Glutamatergic neuron (in vitro differentiated cells): ENCODE data around the gene PAQR7. TPM values are rescaled to one million over a fixed set of nuclear protein-coding genes. Genes with fewer than 3 reads are reported as not detected.

Experiments
- DNase-seq: peaks from one replicate; pipeline ENCODE4 v3.0.0; 2022
- H3K27ac Mint-ChIP-seq: one replicate; pipeline ENCODE4 v1.8.0; 2020; ENCODE audit warnings: mild to moderate bottlenecking, mixed read lengths, inconsistent platforms; ENCODE audit not compliant: unreplicated experiment
- H3K27me3 Mint-ChIP-seq: one replicate; pipeline ENCODE4 v1.8.0; 2020; ENCODE audit warnings: mild to moderate bottlenecking, moderate library complexity, mixed read lengths, inconsistent platforms; ENCODE audit not compliant: unreplicated experiment
- H3K36me3 Mint-ChIP-seq: one replicate; pipeline ENCODE4 v1.8.0; 2020; ENCODE audit warnings: mild to moderate bottlenecking, mixed read lengths, inconsistent platforms; ENCODE audit not compliant: unreplicated experiment
- H3K4me1 Mint-ChIP-seq: one replicate; pipeline ENCODE4 v1.8.0; 2020; ENCODE audit warnings: mild to moderate bottlenecking, low read depth, mixed read lengths, inconsistent platforms; ENCODE audit not compliant: unreplicated experiment
- H3K4me3 Mint-ChIP-seq: one replicate; pipeline ENCODE4 v1.8.0; 2020; ENCODE audit warnings: mild to moderate bottlenecking, mixed read lengths, inconsistent platforms; ENCODE audit not compliant: unreplicated experiment
- H3K9me3 Mint-ChIP-seq: one replicate; pipeline ENCODE4 v1.8.0; 2020; ENCODE audit warnings: mild to moderate bottlenecking, moderate library complexity, mixed read lengths, inconsistent platforms; ENCODE audit not compliant: unreplicated experiment
- total RNA-seq: library from RNA; stranded (reverse); fragmentation: NEBNext Ultra II Directional; extraction: Animal tissue kit (Norgen Biotek cat#: 25700); gene quantifications from one replicate; pipeline ENCODE4 v1.2.1, GENCODE V29; 2021; ENCODE audit not compliant: unreplicated experiment
- TF ChIP-seq, protein P1 (sequence below): fragments of 200-600 bp; sonication (generic); IDR thresholded peaks from one replicate; pipeline ENCODE4 v1.5.0; 2021; ENCODE audit not compliant: partially characterized antibody, unreplicated experiment

PAQR7 gene
- total RNA-seq, 1 donor from 2014 or later = 6.4 TPM

DNA sequence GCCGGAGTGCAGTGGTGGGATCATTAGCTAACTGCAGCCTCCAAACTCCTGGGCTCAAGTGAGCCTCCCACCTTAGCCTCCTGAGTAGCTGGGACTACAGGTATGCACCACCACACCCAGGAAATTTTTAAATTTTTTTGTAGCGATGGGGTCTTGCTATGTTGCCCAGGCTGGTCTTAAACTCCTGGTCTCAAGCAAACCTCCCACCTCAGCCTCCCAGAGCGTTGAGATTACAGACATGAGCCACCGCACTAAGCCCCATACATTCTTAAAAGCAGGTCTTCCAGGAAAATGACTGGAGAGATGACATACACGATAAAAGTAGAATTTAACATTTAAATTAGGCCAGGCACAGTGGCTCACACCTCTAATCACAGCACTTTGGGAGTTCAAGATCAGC, 42.4 kb downstream of the PAQR7 start:
- Mint-ChIP-seq H3K27me3 (no peaks in the 10 kb centered on the region), H3K9me3 (peaks cover 2% of the 10 kb centered on the region), H3K4me1 (no peaks in the 10 kb centered on the region), H3K4me3 (no peak overlapping the region), H3K36me3 (no peaks in the 10 kb centered on the region), H3K27ac (no peak overlapping the region)
- TF ChIP-seq, protein P1, sequence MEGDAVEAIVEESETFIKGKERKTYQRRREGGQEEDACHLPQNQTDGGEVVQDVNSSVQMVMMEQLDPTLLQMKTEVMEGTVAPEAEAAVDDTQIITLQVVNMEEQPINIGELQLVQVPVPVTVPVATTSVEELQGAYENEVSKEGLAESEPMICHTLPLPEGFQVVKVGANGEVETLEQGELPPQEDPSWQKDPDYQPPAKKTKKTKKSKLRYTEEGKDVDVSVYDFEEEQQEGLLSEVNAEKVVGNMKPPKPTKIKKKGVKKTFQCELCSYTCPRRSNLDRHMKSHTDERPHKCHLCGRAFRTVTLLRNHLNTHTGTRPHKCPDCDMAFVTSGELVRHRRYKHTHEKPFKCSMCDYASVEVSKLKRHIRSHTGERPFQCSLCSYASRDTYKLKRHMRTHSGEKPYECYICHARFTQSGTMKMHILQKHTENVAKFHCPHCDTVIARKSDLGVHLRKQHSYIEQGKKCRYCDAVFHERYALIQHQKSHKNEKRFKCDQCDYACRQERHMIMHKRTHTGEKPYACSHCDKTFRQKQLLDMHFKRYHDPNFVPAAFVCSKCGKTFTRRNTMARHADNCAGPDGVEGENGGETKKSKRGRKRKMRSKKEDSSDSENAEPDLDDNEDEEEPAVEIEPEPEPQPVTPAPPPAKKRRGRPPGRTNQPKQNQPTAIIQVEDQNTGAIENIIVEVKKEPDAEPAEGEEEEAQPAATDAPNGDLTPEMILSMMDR = no peak
- DNase-seq = no peak

DNA sequence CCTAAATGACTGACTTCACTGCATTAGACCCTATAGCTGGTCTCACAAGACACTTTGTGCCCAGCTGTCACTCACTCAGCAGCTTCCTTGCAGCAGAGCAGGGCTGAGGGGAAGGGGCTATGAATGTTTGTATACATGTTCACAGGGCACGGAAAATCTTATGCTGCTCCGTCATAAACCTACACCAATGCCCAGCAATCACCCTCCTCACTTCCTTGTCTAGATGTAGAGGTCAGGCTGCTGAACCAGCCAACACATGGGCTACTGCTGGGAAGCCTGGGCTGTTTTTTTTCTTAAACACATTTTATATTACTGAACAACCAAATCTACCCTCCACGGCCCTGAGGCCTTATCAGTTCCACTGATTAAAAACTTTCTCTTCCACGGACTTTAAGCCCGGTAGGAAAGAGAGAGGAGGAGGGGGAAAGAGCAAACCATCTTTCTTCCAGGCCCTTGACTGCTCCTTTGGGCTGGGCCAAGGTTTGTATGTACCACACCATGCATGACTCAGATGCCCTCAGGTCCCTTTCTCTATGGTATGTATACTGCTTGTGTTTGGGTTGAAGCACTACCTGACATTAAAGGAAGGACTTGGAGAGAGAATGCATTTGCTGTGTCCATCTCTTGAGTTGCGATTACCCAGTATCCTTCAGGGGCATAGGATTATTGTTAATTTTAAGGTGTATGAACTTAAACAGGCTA, 43.0 kb downstream of the PAQR7 start:
- DNase-seq = no peak
- H3K36me3 Mint-ChIP-seq = no peaks in the 10 kb centered on the region
- no peaks in the 10 kb centered on the region for H3K4me1 Mint-ChIP-seq
- TF ChIP-seq, protein P1 = no peak
- peaks cover 2% of the 10 kb centered on the region for H3K9me3 Mint-ChIP-seq
- H3K4me3 Mint-ChIP-seq = no peak overlapping the region
- no peak overlapping the region for H3K27ac Mint-ChIP-seq
- H3K27me3 Mint-ChIP-seq = no peaks in the 10 kb centered on the region

DNA sequence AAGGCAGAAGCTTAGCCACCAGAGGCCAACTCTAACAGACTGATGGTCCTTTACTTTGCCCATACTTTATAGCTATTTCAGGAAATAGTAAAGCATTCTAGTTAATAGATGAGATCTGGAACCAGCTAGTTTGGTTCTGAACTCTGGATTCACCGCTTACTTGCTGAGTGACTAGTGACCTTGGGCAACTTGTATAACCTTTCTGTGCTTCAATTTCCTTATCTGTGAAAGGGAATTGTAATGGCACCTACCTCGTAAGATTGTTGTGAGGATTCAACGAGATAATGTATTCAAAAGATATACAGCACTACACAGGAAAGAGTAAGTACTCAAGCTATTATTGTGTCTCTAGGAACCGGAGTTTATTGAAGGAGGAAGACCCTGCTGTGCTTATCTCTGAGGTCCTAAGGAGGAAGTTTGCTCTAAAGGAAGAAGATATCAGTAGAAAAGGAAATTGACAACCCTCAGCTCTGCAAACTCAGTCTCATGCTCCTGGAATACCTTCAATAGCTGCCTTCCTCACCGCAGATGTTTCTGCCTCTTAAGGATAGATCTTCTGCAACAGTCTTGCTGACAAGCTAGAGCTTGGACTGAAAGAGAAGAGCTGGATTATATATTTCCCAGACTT, 43.8 kb downstream of the PAQR7 start:
- TF ChIP-seq, protein P1 = no peak
- peaks cover 2% of the 10 kb centered on the region for H3K9me3 Mint-ChIP-seq
- H3K4me3 Mint-ChIP-seq = no peak overlapping the region
- no peak overlapping the region for H3K27ac Mint-ChIP-seq
- no peaks in the 10 kb centered on the region for H3K27me3 Mint-ChIP-seq
- H3K36me3 Mint-ChIP-seq = no peaks in the 10 kb centered on the region
- DNase-seq = no peak
- no peaks in the 10 kb centered on the region for H3K4me1 Mint-ChIP-seq

DNA sequence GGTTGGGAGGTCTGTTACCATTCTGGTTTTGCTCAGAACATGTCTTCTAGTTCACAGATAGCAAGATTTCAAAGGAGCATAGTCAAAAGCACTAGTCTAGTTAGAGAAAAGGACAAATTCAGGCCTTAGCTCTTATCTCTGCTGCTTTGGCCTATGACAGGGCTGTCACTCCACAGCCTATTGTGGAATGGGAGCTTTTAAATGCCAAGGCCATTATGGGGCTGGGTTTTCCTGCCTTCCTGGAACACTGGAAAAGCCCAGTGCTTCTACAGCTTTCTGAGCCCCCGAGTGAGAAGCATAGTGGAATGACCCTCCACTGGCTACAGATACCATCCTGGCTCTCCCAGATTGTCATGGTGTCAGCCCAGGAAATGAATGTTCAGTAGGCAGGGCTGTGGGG, 46.5 kb downstream of the PAQR7 start:
- Mint-ChIP-seq H3K36me3 (no peaks in the 10 kb centered on the region), H3K9me3 (peaks cover 2% of the 10 kb centered on the region), H3K27ac (no peak overlapping the region), H3K27me3 (no peaks in the 10 kb centered on the region), H3K4me1 (no peaks in the 10 kb centered on the region), H3K4me3 (no peak overlapping the region)
- no peak for DNase-seq
- TF ChIP-seq, protein P1 = no peak

DNA sequence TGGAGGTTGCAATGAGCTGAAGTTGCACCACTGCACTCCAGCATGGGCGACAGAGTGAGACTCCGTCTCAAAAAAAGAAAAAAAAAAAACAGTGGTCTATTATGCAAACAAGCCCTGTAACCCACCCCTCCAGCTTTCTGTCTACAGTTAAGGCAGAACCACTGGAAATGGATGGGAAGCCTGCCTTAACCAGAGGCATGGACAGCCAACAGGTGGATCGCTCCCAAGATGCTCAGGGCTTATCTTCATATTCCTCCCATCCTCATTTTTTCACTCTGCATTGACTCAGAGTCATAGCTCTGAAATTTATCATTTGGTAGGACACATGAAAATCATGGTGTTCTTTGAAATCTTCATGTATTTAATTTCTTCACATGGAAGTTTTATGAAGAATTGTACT, 47.0 kb downstream of the PAQR7 start:
- DNase-seq = no peak
- Mint-ChIP-seq H3K36me3 (no peaks in the 10 kb centered on the region), H3K27me3 (no peaks in the 10 kb centered on the region), H3K9me3 (peaks cover 2% of the 10 kb centered on the region), H3K4me1 (peaks cover under 1% of the 10 kb centered on the region), H3K27ac (no peak overlapping the region), H3K4me3 (no peak overlapping the region)
- TF ChIP-seq, protein P1 = no peak
